Panc1 (cell line): ENCODE measurements around the gene ERN1.
A peak's percentile ranks its signal among the peaks of the same experiment; 100 is the strongest.

ENCODE experiments used
- CTCF ChIP-seq: fragments of 450-650 bp; IDR thresholded peaks from 2 replicates; pipeline ENCODE4 v1.5.1; 2017; ENCODE audit warnings: mild to moderate bottlenecking
- POLR2AphosphoS5 ChIP-seq: IDR thresholded peaks from 2 replicates; pipeline ENCODE4 v1.6.1; 2012; ENCODE audit warnings: mild to moderate bottlenecking, low read depth, low read length, moderate library complexity
- REST ChIP-seq, 2 experiments: IDR thresholded peaks; 2 replicates each; pipeline ENCODE4 v1.6.1; 2011 to 2012; ENCODE audit warnings: low read depth in 2 of 2, control low read depth in 1 of 2, low read length in 1 of 2, mild to moderate bottlenecking in 1 of 2, moderate library complexity in 1 of 2; ENCODE audit not compliant: insufficient read depth in 1 of 2
- SIN3A ChIP-seq: IDR thresholded peaks from 2 replicates; pipeline ENCODE4 v1.6.1; 2012; ENCODE audit warnings: low read depth, mild to moderate bottlenecking, low read length, moderate library complexity, borderline replicate concordance; ENCODE audit not compliant: insufficient read depth
- TCF7L2 ChIP-seq: IDR thresholded peaks from 2 replicates; pipeline ENCODE4 v1.6.1; 2011; ENCODE audit warnings: mild to moderate bottlenecking, low read depth, low read length, inconsistent platforms

- peak; percentile 63 for TF ChIP-seq CTCF
- no peak for TF ChIP-seq REST (IDR thresholded peaks at IDR 0.05; ENCODE audit: insufficient read depth in 1 of 2, low read depth in 2 of 2, low read length in 1 of 2)
- no peak for TF ChIP-seq POLR2AphosphoS5
- TF ChIP-seq TCF7L2, result no peak
- no peak for TF ChIP-seq SIN3A
These were observed 66.1 kb downstream of the ERN1 start for GRCh38 chr17:64063766-64064224.
